ENCODE data around the gene KIAA1328.

GRCh38 chr18:36933552-36933951, 104.6 kb downstream of the KIAA1328 start:
- TF ChIP-seq CTCF (IDR thresholded peaks at IDR 0.05) = no peak
- no peak for TF ChIP-seq POLR2A (IDR thresholded peaks at IDR 0.05)

Measured in Peyer's patch (tissue), 4 donors.